AG20443 (cell line): ENCODE results near the gene FRAS1.

Source experiments
- DNase-seq: peaks from one replicate; pipeline ENCODE4 v3.0.0; 2012; ENCODE audit warnings: low spot score, mixed read lengths

The FRAS1 gene

GRCh38 chr4:78552389-78553042 lies 495.4 kb downstream of the FRAS1 start:
- DNase-seq: no peak

- no peak for DNase-seq
These were observed 495.9 kb downstream of the FRAS1 start for GRCh38 chr4:78553043-78553396.

- no peak for DNase-seq
These were observed 496.5 kb downstream of the FRAS1 start for GRCh38 chr4:78553529-78554060.

GRCh38 chr4:78556665-78557064 lies 499.5 kb downstream of the FRAS1 start:
- DNase-seq: no peak

GRCh38 chr4:78557841-78558240 lies 500.7 kb downstream of the FRAS1 start:
- DNase-seq: no peak

GRCh38 chr4:78558410-78558809 lies 501.3 kb downstream of the FRAS1 start:
- no peak for DNase-seq

GRCh38 chr4:78560296-78560963 lies 503.3 kb downstream of the FRAS1 start:
- peak; percentile 34 for DNase-seq

GRCh38 chr4:78561677-78562076 lies 504.6 kb downstream of the FRAS1 start:
- no peak for DNase-seq

- no peak for DNase-seq
These were observed 505.6 kb downstream of the FRAS1 start for GRCh38 chr4:78562687-78563086.

- peak; percentile 77 for DNase-seq
These were observed 508.8 kb downstream of the FRAS1 start for GRCh38 chr4:78565971-78566372.

GRCh38 chr4:78566834-78567499 lies 509.8 kb downstream of the FRAS1 start:
- no peak for DNase-seq

GRCh38 chr4:78567500-78568060 lies 510.5 kb downstream of the FRAS1 start:
- no peak for DNase-seq

- DNase-seq: no peak
These were observed 511.6 kb downstream of the FRAS1 start for GRCh38 chr4:78568640-78569305.

GRCh38 chr4:78569306-78569821 lies 512.2 kb downstream of the FRAS1 start:
- DNase-seq: peak; percentile 68

- DNase-seq: no peak
These were observed 513.0 kb downstream of the FRAS1 start for GRCh38 chr4:78570117-78570516.

GRCh38 chr4:78571804-78572203 lies 514.7 kb downstream of the FRAS1 start:
- DNase-seq: no peak

- DNase-seq: no peak
These were observed 521.7 kb downstream of the FRAS1 start for GRCh38 chr4:78578674-78579425.

GRCh38 chr4:78581618-78582017 lies 524.5 kb downstream of the FRAS1 start:
- no peak for DNase-seq

- DNase-seq: no peak
These were observed 527.9 kb downstream of the FRAS1 start for GRCh38 chr4:78584863-78585547.

- DNase-seq: no peak
These were observed 528.5 kb downstream of the FRAS1 start for GRCh38 chr4:78585633-78586032.
